Measurements from ENCODE around the gene ELAVL1. TPM values are rescaled to one million over a fixed set of nuclear protein-coding genes. Genes with fewer than 3 reads are reported as not detected.

ELAVL1 gene
- total and polyA plus RNA-seq, 2 of the 13 experiments (the other 11 are each of a cell fraction or from before 2014, with no cell fraction given) = 27.9 to 38.4 TPM

DNA sequence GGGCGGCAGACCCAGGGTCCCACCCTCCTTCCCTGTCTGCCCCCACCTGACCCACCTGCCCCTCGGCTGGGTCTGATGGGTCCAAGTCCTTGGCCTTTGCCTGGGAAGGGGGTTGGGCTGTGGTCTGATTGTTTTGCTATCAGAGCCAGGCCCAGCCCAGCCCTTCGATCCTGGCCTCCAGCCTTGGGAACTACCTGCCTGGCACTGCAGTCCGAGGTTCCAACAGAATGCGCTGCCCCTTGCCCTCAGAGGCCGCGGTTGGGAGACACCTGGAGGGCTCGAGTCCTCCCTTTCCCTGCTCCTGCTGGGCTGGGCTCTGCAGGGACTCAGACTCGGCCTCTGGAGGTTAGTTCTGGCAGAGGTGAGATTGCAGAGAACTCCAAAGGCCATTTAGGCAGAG, 48.7 kb upstream of the ELAVL1 start (continued):
- TF ChIP-seq, protein P1, sequence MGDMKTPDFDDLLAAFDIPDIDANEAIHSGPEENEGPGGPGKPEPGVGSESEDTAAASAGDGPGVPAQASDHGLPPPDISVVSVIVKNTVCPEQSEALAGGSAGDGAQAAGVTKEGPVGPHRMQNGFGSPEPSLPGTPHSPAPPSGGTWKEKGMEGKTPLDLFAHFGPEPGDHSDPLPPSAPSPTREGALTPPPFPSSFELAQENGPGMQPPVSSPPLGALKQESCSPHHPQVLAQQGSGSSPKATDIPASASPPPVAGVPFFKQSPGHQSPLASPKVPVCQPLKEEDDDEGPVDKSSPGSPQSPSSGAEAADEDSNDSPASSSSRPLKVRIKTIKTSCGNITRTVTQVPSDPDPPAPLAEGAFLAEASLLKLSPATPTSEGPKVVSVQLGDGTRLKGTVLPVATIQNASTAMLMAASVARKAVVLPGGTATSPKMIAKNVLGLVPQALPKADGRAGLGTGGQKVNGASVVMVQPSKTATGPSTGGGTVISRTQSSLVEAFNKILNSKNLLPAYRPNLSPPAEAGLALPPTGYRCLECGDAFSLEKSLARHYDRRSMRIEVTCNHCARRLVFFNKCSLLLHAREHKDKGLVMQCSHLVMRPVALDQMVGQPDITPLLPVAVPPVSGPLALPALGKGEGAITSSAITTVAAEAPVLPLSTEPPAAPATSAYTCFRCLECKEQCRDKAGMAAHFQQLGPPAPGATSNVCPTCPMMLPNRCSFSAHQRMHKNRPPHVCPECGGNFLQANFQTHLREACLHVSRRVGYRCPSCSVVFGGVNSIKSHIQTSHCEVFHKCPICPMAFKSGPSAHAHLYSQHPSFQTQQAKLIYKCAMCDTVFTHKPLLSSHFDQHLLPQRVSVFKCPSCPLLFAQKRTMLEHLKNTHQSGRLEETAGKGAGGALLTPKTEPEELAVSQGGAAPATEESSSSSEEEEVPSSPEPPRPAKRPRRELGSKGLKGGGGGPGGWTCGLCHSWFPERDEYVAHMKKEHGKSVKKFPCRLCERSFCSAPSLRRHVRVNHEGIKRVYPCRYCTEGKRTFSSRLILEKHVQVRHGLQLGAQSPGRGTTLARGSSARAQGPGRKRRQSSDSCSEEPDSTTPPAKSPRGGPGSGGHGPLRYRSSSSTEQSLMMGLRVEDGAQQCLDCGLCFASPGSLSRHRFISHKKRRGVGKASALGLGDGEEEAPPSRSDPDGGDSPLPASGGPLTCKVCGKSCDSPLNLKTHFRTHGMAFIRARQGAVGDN (CRISPR knock-in tag; IDR thresholded peaks at IDR 0.05) = peak; percentile 44
- TF ChIP-seq HMGA1 (CRISPR knock-in tag; conservative IDR thresholded peaks at IDR 0.05) = no peak
- TF ChIP-seq, protein P2, sequence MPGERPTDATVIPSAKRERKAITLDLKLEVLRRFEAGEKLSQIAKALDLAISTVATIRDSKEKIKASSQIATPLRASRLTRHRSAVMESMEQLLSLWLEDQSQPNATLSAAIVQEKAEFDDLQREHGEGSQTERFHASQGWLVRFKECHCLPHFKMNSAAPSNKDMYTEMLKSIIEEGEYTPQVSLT (CRISPR knock-in tag; IDR thresholded peaks at IDR 0.05; ENCODE audit: borderline replicate concordance, low read depth) = no peak
- TF ChIP-seq ZNF660 (CRISPR knock-in tag; IDR thresholded peaks at IDR 0.05; ENCODE audit: borderline replicate concordance, low read depth) = no peak
- no peak for TF ChIP-seq ZNF563 (CRISPR knock-in tag; IDR thresholded peaks at IDR 0.05)
- TF ChIP-seq, protein P3, sequence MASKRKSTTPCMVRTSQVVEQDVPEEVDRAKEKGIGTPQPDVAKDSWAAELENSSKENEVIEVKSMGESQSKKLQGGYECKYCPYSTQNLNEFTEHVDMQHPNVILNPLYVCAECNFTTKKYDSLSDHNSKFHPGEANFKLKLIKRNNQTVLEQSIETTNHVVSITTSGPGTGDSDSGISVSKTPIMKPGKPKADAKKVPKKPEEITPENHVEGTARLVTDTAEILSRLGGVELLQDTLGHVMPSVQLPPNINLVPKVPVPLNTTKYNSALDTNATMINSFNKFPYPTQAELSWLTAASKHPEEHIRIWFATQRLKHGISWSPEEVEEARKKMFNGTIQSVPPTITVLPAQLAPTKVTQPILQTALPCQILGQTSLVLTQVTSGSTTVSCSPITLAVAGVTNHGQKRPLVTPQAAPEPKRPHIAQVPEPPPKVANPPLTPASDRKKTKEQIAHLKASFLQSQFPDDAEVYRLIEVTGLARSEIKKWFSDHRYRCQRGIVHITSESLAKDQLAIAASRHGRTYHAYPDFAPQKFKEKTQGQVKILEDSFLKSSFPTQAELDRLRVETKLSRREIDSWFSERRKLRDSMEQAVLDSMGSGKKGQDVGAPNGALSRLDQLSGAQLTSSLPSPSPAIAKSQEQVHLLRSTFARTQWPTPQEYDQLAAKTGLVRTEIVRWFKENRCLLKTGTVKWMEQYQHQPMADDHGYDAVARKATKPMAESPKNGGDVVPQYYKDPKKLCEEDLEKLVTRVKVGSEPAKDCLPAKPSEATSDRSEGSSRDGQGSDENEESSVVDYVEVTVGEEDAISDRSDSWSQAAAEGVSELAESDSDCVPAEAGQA (IDR thresholded peaks at IDR 0.05; ENCODE audit: low read depth) = no peak
- TF ChIP-seq, protein P3 (CRISPR knock-in tag; IDR thresholded peaks at IDR 0.05; ENCODE audit: borderline replicate concordance) = no peak
- no peak for TF ChIP-seq NRL (CRISPR knock-in tag; IDR thresholded peaks at IDR 0.05; ENCODE audit: borderline replicate concordance)
- TF ChIP-seq TRIM24 (CRISPR knock-in tag; IDR thresholded peaks at IDR 0.05) = no peak
- peak; percentile 49; the same call in 1 of the 2 replicates for TF ChIP-seq HDAC1 (CRISPR knock-in tag; IDR thresholded peaks at IDR 0.05)
- TF ChIP-seq ESRRA (CRISPR knock-in tag; IDR thresholded peaks at IDR 0.05; ENCODE audit: low read depth) = no peak
- TF ChIP-seq, protein P4, sequence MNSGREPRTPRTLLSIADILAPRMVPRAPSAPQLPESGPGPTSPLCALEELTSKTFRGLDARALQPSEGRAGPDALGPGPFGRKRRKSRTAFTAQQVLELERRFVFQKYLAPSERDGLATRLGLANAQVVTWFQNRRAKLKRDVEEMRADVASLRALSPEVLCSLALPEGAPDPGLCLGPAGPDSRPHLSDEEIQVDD (CRISPR knock-in tag; IDR thresholded peaks at IDR 0.05; ENCODE audit: borderline replicate concordance) = no peak
- TF ChIP-seq ATF7 (IDR thresholded peaks at IDR 0.05) = no peak
- TF ChIP-seq ATF7 (CRISPR knock-in tag; IDR thresholded peaks at IDR 0.05) = no peak
- no peak for TF ChIP-seq RFX1 (IDR thresholded peaks at IDR 0.05)
- TF ChIP-seq ZNF772 (CRISPR knock-in tag; IDR thresholded peaks at IDR 0.05) = no peak
- TF ChIP-seq, protein P5, sequence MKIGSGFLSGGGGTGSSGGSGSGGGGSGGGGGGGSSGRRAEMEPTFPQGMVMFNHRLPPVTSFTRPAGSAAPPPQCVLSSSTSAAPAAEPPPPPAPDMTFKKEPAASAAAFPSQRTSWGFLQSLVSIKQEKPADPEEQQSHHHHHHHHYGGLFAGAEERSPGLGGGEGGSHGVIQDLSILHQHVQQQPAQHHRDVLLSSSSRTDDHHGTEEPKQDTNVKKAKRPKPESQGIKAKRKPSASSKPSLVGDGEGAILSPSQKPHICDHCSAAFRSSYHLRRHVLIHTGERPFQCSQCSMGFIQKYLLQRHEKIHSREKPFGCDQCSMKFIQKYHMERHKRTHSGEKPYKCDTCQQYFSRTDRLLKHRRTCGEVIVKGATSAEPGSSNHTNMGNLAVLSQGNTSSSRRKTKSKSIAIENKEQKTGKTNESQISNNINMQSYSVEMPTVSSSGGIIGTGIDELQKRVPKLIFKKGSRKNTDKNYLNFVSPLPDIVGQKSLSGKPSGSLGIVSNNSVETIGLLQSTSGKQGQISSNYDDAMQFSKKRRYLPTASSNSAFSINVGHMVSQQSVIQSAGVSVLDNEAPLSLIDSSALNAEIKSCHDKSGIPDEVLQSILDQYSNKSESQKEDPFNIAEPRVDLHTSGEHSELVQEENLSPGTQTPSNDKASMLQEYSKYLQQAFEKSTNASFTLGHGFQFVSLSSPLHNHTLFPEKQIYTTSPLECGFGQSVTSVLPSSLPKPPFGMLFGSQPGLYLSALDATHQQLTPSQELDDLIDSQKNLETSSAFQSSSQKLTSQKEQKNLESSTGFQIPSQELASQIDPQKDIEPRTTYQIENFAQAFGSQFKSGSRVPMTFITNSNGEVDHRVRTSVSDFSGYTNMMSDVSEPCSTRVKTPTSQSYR (CRISPR knock-in tag; IDR thresholded peaks at IDR 0.05; ENCODE audit: borderline replicate concordance) = peak; percentile 41; the same call in 1 of the 2 replicates
